SK-N-SH treated with all-trans-retinoic acid at 6 μM for 48 hours (cell line): ENCODE results near the gene CTNNA3.

Source experiments
- ATAC-seq: fragments of 200-7000 bp; cut with Tn5 transposase; 3 replicates; pipeline ENCODE4 v1.9.1; 2020; ENCODE audit warnings: mild to moderate bottlenecking, moderate library complexity
- CREB5 ChIP-seq: fragments of 250-450 bp; sonication (Bioruptor Pico); IDR thresholded peaks from 2 replicates; pipeline ENCODE4 v1.5.1; 2020; ENCODE audit warnings: low read depth, mild to moderate bottlenecking, moderate library complexity
- CSRNP3 ChIP-seq: fragments of 250-450 bp; sonication (Bioruptor Pico); IDR thresholded peaks from 2 replicates; pipeline ENCODE4 v1.5.1; 2021; ENCODE audit warnings: mild to moderate bottlenecking, moderate library complexity
- OSR1 ChIP-seq: fragments of 250-450 bp; sonication (Bioruptor Pico); IDR thresholded peaks from 2 replicates; pipeline ENCODE4 v1.8.0; 2022; ENCODE audit warnings: moderate library complexity, mild to moderate bottlenecking, inconsistent platforms
- PATZ1 ChIP-seq: fragments of 250-450 bp; sonication (Bioruptor Pico); IDR thresholded peaks from 2 replicates; pipeline ENCODE4 v1.8.0; 2020; ENCODE audit warnings: mild to moderate bottlenecking, moderate library complexity, borderline replicate concordance
- PPARA ChIP-seq: fragments of 250-450 bp; sonication (Bioruptor Pico); IDR thresholded peaks from 2 replicates; pipeline ENCODE4 v1.5.0; 2020; ENCODE audit warnings: mild to moderate bottlenecking, borderline replicate concordance
- SNAI2 ChIP-seq: fragments of 250-450 bp; sonication (Bioruptor Pico); IDR thresholded peaks from 2 replicates; pipeline ENCODE4 v1.5.0; 2020; ENCODE audit warnings: mild to moderate bottlenecking, moderate library complexity
- TOX ChIP-seq: fragments of 250-450 bp; sonication (Bioruptor Pico); IDR thresholded peaks from 2 replicates; pipeline ENCODE4 v1.8.0; 2021; ENCODE audit warnings: mild to moderate bottlenecking, moderate library complexity, borderline replicate concordance
- TSHZ2 ChIP-seq: fragments of 250-450 bp; sonication (Bioruptor Pico); IDR thresholded peaks from 2 replicates; pipeline ENCODE4 v1.5.0; 2020; ENCODE audit warnings: mild to moderate bottlenecking, moderate library complexity
- ZC3H10 ChIP-seq: fragments of 250-450 bp; sonication (Bioruptor Pico); IDR thresholded peaks from 2 replicates; pipeline ENCODE4 v1.5.1; 2021; ENCODE audit warnings: mild to moderate bottlenecking, moderate library complexity
- ZFP3 ChIP-seq: fragments of 250-450 bp; sonication (Bioruptor Pico); IDR thresholded peaks from 2 replicates; pipeline ENCODE4 v1.5.0; 2020; ENCODE audit warnings: mild to moderate bottlenecking, moderate library complexity
- ZFP30 ChIP-seq: fragments of 450-650 bp; formaldehyde crosslinking; IDR thresholded peaks from 2 replicates; pipeline ENCODE4 v1.5.0; 2022; ENCODE audit warnings: mild to moderate bottlenecking, moderate library complexity
- ZNF565 ChIP-seq: fragments of 450-650 bp; formaldehyde crosslinking; conservative IDR thresholded peaks from 2 replicates; pipeline ENCODE4 v1.5.0; 2020; ENCODE audit warnings: low read depth, mild to moderate bottlenecking, moderate library complexity
- ZNF70 ChIP-seq: fragments of 450-650 bp; formaldehyde crosslinking; IDR thresholded peaks from 2 replicates; pipeline ENCODE4 v1.5.0; 2020; ENCODE audit warnings: mild to moderate bottlenecking, moderate library complexity

The CTNNA3 gene

GRCh38 chr10:67678335-67678974, 17.5 kb downstream of the CTNNA3 start:
- ATAC-seq, result no peak
- TF ChIP-seq CREB5 (CRISPR knock-in tag) (no peak), TSHZ2 (no peak), ZFP30 (CRISPR knock-in tag) (no peak), PPARA (CRISPR knock-in tag) (no peak), TOX (no peak), OSR1 (CRISPR knock-in tag) (no peak), CSRNP3 (CRISPR knock-in tag) (no peak), ZFP3 (CRISPR knock-in tag) (no peak)

- no peak for ATAC-seq
- TF ChIP-seq PPARA (CRISPR knock-in tag) (no peak), PATZ1 (no peak), TSHZ2 (no peak), ZNF70 (CRISPR knock-in tag) (no peak), ZNF565 (no peak), ZFP3 (CRISPR knock-in tag) (no peak), SNAI2 (no peak), OSR1 (CRISPR knock-in tag) (no peak)
Observed at GRCh38 chr10:67676208-67676825, 19.7 kb downstream of the CTNNA3 start.

GRCh38 chr10:67670401-67670800, 25.6 kb downstream of the CTNNA3 start:
- TF ChIP-seq PPARA (CRISPR knock-in tag), result no peak
- no peak for TF ChIP-seq ZFP3 (CRISPR knock-in tag)
- no peak for TF ChIP-seq CSRNP3 (CRISPR knock-in tag)
- no peak for TF ChIP-seq CREB5 (CRISPR knock-in tag)
- TF ChIP-seq ZC3H10 (CRISPR knock-in tag), result no peak
- no peak for TF ChIP-seq SNAI2
- no peak for ATAC-seq
